SKM-1 treated with dmso at 0.1 percent for 144 hours (cell line): ENCODE data around the gene FUT8.

Experiments used
- DNase-seq: peaks from one replicate; lab custom pipeline; 2025; ENCODE audit not compliant: unreplicated experiment; lab: John Stamatoyannopoulos, UW

The FUT8 gene

GRCh38 chr14:65756880-65757279 is 344.4 kb downstream of the FUT8 start:
- no peak for DNase-seq

- DNase-seq: no peak
These were observed 356.6 kb downstream of the FUT8 start for GRCh38 chr14:65769151-65769550.

GRCh38 chr14:65770681-65771080 is 358.2 kb downstream of the FUT8 start:
- no peak for DNase-seq

GRCh38 chr14:65771271-65771670 is 358.7 kb downstream of the FUT8 start:
- DNase-seq: no peak

GRCh38 chr14:65772466-65772865 is 359.9 kb downstream of the FUT8 start:
- DNase-seq: no peak

GRCh38 chr14:65772921-65773574 is 360.5 kb downstream of the FUT8 start:
- peak; percentile 14 for DNase-seq

GRCh38 chr14:65774041-65774440 is 361.5 kb downstream of the FUT8 start:
- DNase-seq: no peak

GRCh38 chr14:65776193-65776852 is 363.8 kb downstream of the FUT8 start:
- no peak for DNase-seq

GRCh38 chr14:65780566-65780965 is 368.0 kb downstream of the FUT8 start:
- DNase-seq: no peak

GRCh38 chr14:65783101-65783500 is 370.6 kb downstream of the FUT8 start:
- no peak for DNase-seq

- no peak for DNase-seq
These were observed 371.0 kb downstream of the FUT8 start for GRCh38 chr14:65783576-65783975.

- DNase-seq: no peak
These were observed 372.0 kb downstream of the FUT8 start for GRCh38 chr14:65784574-65784973.

- no peak for DNase-seq
These were observed 374.9 kb downstream of the FUT8 start for GRCh38 chr14:65787461-65787860.

- DNase-seq: no peak
These were observed 376.3 kb downstream of the FUT8 start for GRCh38 chr14:65788876-65789275.

GRCh38 chr14:65789363-65789762 is 376.8 kb downstream of the FUT8 start:
- no peak for DNase-seq

GRCh38 chr14:65790172-65790815 is 377.8 kb downstream of the FUT8 start:
- no peak for DNase-seq

GRCh38 chr14:65791191-65791981 is 378.9 kb downstream of the FUT8 start:
- no peak for DNase-seq

GRCh38 chr14:65792208-65792905 is 379.8 kb downstream of the FUT8 start:
- DNase-seq: no peak
